Endothelial cell of umbilical vein (primary cell): ENCODE measurements around the gene SGSM2. TPM values are rescaled to one million over a fixed set of nuclear protein-coding genes. Genes with fewer than 3 reads are reported as not detected.

Experiments used
- BruUV-seq: library from RNA; stranded (reverse); fragments of 400-500 nt; replicated peaks from 2 replicates; lab custom pipeline; 2021; lab: Mats Ljungman, UMichigan
- CTCF ChIA-PET: fragments of 300-600, 350-600 bp; sonication (Branson Sonifier 250); formaldehyde crosslinking; loops from one replicate; lab custom pipeline; 2021; ENCODE audit warnings: antibody characterized with exemption, inconsistent platforms; lab: Charles Lee
- POLR2A ChIA-PET: fragments of 300-600, 350-600 bp; sonication (Branson Sonifier 250); formaldehyde crosslinking; loops from one replicate; lab custom pipeline; 2021; ENCODE audit warnings: antibody characterized with exemption, inconsistent platforms; lab: Charles Lee
- DNase-seq: peaks from one replicate; pipeline ENCODE4 v3.0.0-alpha.2; 2011; ENCODE audit warnings: low read depth, low spot score
- FAIRE-seq: peaks from 2 replicates; lab custom pipeline; 2011; peaks lifted over from hg19 to GRCh38; lab: Jason Lieb, UNC
- H2AFZ ChIP-seq: 2 replicates; pipeline ENCODE4 v1.6.0; 2012; ENCODE audit warnings: low read depth, low read length, control low read depth, inconsistent platforms
- H3K27ac ChIP-seq: 2 replicates; pipeline ENCODE4 v1.5.1; 2011; ENCODE audit warnings: low read depth, mild to moderate bottlenecking, control low read depth, low read length, moderate library complexity; ENCODE audit not compliant: insufficient read depth
- H3K27me3 ChIP-seq, 2 experiments: 2 replicates each; pipeline versions ENCODE4 v1.6.0 to v1.6.1; 2011; ENCODE audit warnings: low read length in 2 of 2, mixed read lengths in 1 of 2; ENCODE audit not compliant: control insufficient read depth in 2 of 2, insufficient read depth in 2 of 2
- H3K36me3 ChIP-seq, 2 experiments: 2 replicates in 1 of 2; 3 replicates in 1 of 2; pipeline ENCODE4 v1.5.1; 2011; ENCODE audit warnings: low read length in 2 of 2, mild to moderate bottlenecking in 1 of 2, moderate library complexity in 1 of 2; ENCODE audit not compliant: control insufficient read depth in 2 of 2, insufficient read depth in 2 of 2; ENCODE audit errors: extremely low read depth in 1 of 2
- H3K4me1 ChIP-seq: 3 replicates; pipeline ENCODE4 v1.5.1; 2011; ENCODE audit warnings: mild to moderate bottlenecking, low read length; ENCODE audit not compliant: control insufficient read depth, insufficient read depth; ENCODE audit errors: extremely low read depth
- H3K4me2 ChIP-seq: 2 replicates; pipeline ENCODE4 v1.6.1; 2011; ENCODE audit warnings: low read length, control low read depth, mixed read lengths; ENCODE audit not compliant: insufficient read depth
- H3K4me3 ChIP-seq, 3 experiments: fragments of 200-600 bp in 1 of 3; sonication (generic), shearing (Covaris generic) in 1 of 3; replicated peaks in 1 of 3; 2 replicates each; pipeline ENCODE4 v1.5.1; 2011 to 2016; ENCODE audit warnings: control low read depth in 3 of 3, low read length in 3 of 3, mild to moderate bottlenecking in 2 of 3, inconsistent platforms in 1 of 3, low read depth in 1 of 3, moderate library complexity in 1 of 3; ENCODE audit not compliant: insufficient read depth in 1 of 3
- H3K79me2 ChIP-seq: 2 replicates; pipeline ENCODE4 v1.6.0; 2012; ENCODE audit warnings: low read length, inconsistent platforms; ENCODE audit not compliant: control insufficient read depth, insufficient read depth
- H3K9ac ChIP-seq: replicated peaks from 2 replicates; pipeline ENCODE3; 2011; ENCODE audit warnings: low read length, control low read depth; ENCODE audit not compliant: insufficient read depth; ENCODE audit errors: extremely low read depth
- H3K9me1 ChIP-seq: replicated peaks from 3 replicates; pipeline ENCODE4 v1.6.0; 2011; ENCODE audit warnings: mild to moderate bottlenecking, low read length; ENCODE audit not compliant: control insufficient read depth, insufficient read depth; ENCODE audit errors: extremely low read depth
- H3K9me3 ChIP-seq: replicated peaks from 2 replicates; pipeline ENCODE4 v1.5.1; 2012; ENCODE audit warnings: low read length, inconsistent platforms; ENCODE audit not compliant: control insufficient read depth, insufficient read depth
- H4K20me1 ChIP-seq: replicated peaks from 2 replicates; pipeline ENCODE3; 2011; ENCODE audit warnings: mild to moderate bottlenecking, low read length; ENCODE audit not compliant: control insufficient read depth, insufficient read depth; ENCODE audit errors: extremely low read depth
- CTCF ChIP-seq, 2 donors: IDR thresholded peaks; 1 replicate in 1 of 2; 2 replicates in 1 of 2; pipeline ENCODE4 v1.5.1; 2011; ENCODE audit warnings: low read length in 2 of 2, mild to moderate bottlenecking in 2 of 2, moderate library complexity in 2 of 2, control low read depth in 1 of 2, inconsistent platforms in 1 of 2, low read depth in 1 of 2; ENCODE audit not compliant: insufficient read depth in 1 of 2; ENCODE audit errors: extremely low read depth in 1 of 2
- EZH2 ChIP-seq: IDR thresholded peaks from 2 replicates; pipeline ENCODE4 v1.6.1; 2012; ENCODE audit warnings: borderline replicate concordance, low read depth, mild to moderate bottlenecking, moderate library complexity, low read length, inconsistent platforms; ENCODE audit not compliant: severe bottlenecking
- FOS ChIP-seq: IDR thresholded peaks from 2 replicates; pipeline ENCODE4 v1.6.1; 2011; ENCODE audit warnings: mild to moderate bottlenecking, low read length, moderate library complexity, borderline replicate concordance; ENCODE audit not compliant: insufficient read depth
- GATA2 ChIP-seq: IDR thresholded peaks from 2 replicates; pipeline ENCODE4 v1.7.0; 2011; ENCODE audit warnings: low read depth, mild to moderate bottlenecking, moderate library complexity, mixed read lengths, low read length; ENCODE audit not compliant: insufficient read length, insufficient read depth
- JUN ChIP-seq: IDR thresholded peaks from 2 replicates; pipeline ENCODE4 v1.6.1; 2011; ENCODE audit warnings: borderline replicate concordance, low read depth; ENCODE audit not compliant: insufficient read length, insufficient read depth
- MAX ChIP-seq: IDR thresholded peaks from 2 replicates; pipeline ENCODE4 v1.6.1; 2011; ENCODE audit not compliant: insufficient read depth, insufficient read length
- POLR2AphosphoS5 ChIP-seq: IDR thresholded peaks from 2 replicates; pipeline ENCODE4 v1.6.1; 2012; ENCODE audit warnings: low read depth, mild to moderate bottlenecking, control low read depth, low read length, moderate library complexity; ENCODE audit not compliant: insufficient read depth
- dilution Hi-C: fragments of 300-500 bp; cut with MboI; formaldehyde crosslinking; loops from one replicate; pipeline ENCODE4 v1.15.0; 2019; ENCODE audit warnings: low sequenced_read_pairs; ENCODE audit not compliant: extremely low pct_ligation_motif_present
- intact Hi-C: fragments of 100-400 bp; cut with micrococcal nuclease; formaldehyde crosslinking; loops from one replicate; pipeline ENCODE4 v1.10.0; 2022
- polyA plus RNA-seq, 4 experiments: library from polyadenylated mRNA; depleted of rRNA in 3 of 4; stranded (reverse) in 3 of 4; unstranded in 1 of 4; fragments of >200 nt; gene quantifications; 2 replicates each; pipeline versions ENCODE4 v1.2.1 to v1.2.3, GENCODE V29; 2011 to 2012; ENCODE audit warnings: missing spikeins in 1 of 4
- total RNA-seq: library from RNA; stranded (reverse); gene quantifications from 2 replicates; pipeline ENCODE4 v1.2.3, GENCODE V29; 2021

SGSM2 gene
- total and polyA plus RNA-seq, 2 donors (not counting 3 experiments of a cell fraction or from before 2014, with no cell fraction given): 61.6 to 94.5 TPM

GRCh38 chr17:2410951-2411350 lies 73.7 kb downstream of the SGSM2 start:
- intact Hi-C loops: loop anchor here (10.0 kb wide), 1 partner anchor 264 kb away; no protein-coding TSS in a partner anchor
- POLR2A ChIA-PET: no interaction called here

GRCh38 chr17:2412561-2413021 lies 75.3 kb downstream of the SGSM2 start:
- intact Hi-C loops (loop anchor here (10.0 kb wide), 1 partner anchor 262 kb away; no protein-coding TSS in a partner anchor), dilution Hi-C loops (no loop called here)
- FAIRE-seq (no peak), DNase-seq (peak; percentile 39)
- Histone ChIP-seq H3K79me2 (no peaks in the 10 kb centered on the region), H2AFZ (no peak overlapping the region), H3K36me3 (peaks cover 3 to 4% of the 10 kb centered on the region in 2 experiments), H3K9me1 (no peaks in the 10 kb centered on the region), H4K20me1 (no peaks in the 10 kb centered on the region), H3K4me2 (no peak overlapping the region), H3K27ac (no peak overlapping the region), H3K27me3 (no peaks in the 10 kb centered on the region), H3K9ac (no peak overlapping the region), H3K9me3 (no peaks in the 10 kb centered on the region), H3K4me1 (peaks cover under 1% of the 10 kb centered on the region), H3K4me3 (no peak overlapping the region)
- BruUV-seq: no TSS peak
- ChIA-PET CTCF (interaction anchor here (0.7 to 10.8 kb wide), 7 partner anchors 10 to 42 kb away, joined by 3 to 909 read pairs (median 4); partner anchors contain the start of gene MNT), POLR2A (no interaction called here)
- TF ChIP-seq CTCF (IDR thresholded peaks at IDR 0.05; ENCODE audit: extremely low read depth in 1 of 2, insufficient read depth in 1 of 2, low read depth in 1 of 2, low read length in 2 of 2) (peak in 1 of 2 donors; percentile 19), FOS (no peak)

More at GRCh38 chr17:2410951-2411350, 73.7 kb downstream of the SGSM2 start:
- CTCF ChIA-PET: interaction anchor here (10.8 kb wide), 1 partner anchor 29 kb away, joined by 909 read pairs; no protein-coding TSS in a partner anchor
- Histone ChIP-seq H3K9me1 (no peaks in the 10 kb centered on the region), H3K27me3 (no peaks in the 10 kb centered on the region), H4K20me1 (no peaks in the 10 kb centered on the region), H3K4me1 (peaks cover 16% of the 10 kb centered on the region), H3K27ac (no peak overlapping the region), H3K4me2 (no peak overlapping the region), H3K9me3 (no peaks in the 10 kb centered on the region), H3K4me3 (no peak overlapping the region), H2AFZ (no peak overlapping the region), H3K79me2 (no peaks in the 10 kb centered on the region), H3K36me3 (peaks cover 3 to 4% of the 10 kb centered on the region in 2 experiments), H3K9ac (no peak overlapping the region)
- DNase-seq (no peak), FAIRE-seq (no peak)
- no peak for TF ChIP-seq POLR2AphosphoS5
- no peak for TF ChIP-seq JUN
- no peak for TF ChIP-seq FOS
- no peak for TF ChIP-seq MAX
- no peak for TF ChIP-seq EZH2
- TF ChIP-seq GATA2: no peak
- no TSS peak for BruUV-seq
- dilution Hi-C loops: no loop called here
